Neural cell (in vitro differentiated cells): ENCODE data around the gene PGAP3. TPM values are rescaled to one million over a fixed set of nuclear protein-coding genes. Genes with fewer than 3 reads are reported as not detected.

ENCODE experiments used
- H2AFZ ChIP-seq: fragments of 200-600, 300-800 bp; sonication (generic), shearing (Covaris generic); 2 replicates; pipeline ENCODE4 v1.6.0; 2014; ENCODE audit warnings: low read depth, mild to moderate bottlenecking, antibody characterized with exemption, low read length, moderate library complexity
- H3F3A ChIP-seq: fragments of 200-600 bp; shearing (Covaris generic); 2 replicates; pipeline ENCODE4 v1.6.1; 2016; ENCODE audit warnings: mild to moderate bottlenecking, moderate library complexity, mixed read lengths, antibody characterized with exemption, low read length; ENCODE audit not compliant: insufficient read depth, poor library complexity, severe bottlenecking
- H3K27ac ChIP-seq: fragments of 200-600, 300-800 bp; sonication (generic), shearing (Covaris generic); 2 replicates; pipeline ENCODE4 v1.5.1; 2014; ENCODE audit warnings: mild to moderate bottlenecking, low read length, moderate library complexity
- H3K27me3 ChIP-seq: fragments of 300-800, 200-600 bp; sonication (generic), shearing (Covaris generic); 2 replicates; pipeline ENCODE4 v1.6.0; 2014; ENCODE audit warnings: mild to moderate bottlenecking, low read depth, low read length, moderate library complexity; ENCODE audit not compliant: insufficient read depth
- H3K36me3 ChIP-seq: fragments of 300-800, 200-600 bp; sonication (generic), shearing (Covaris generic); 2 replicates; pipeline ENCODE4 v1.5.1; 2014; ENCODE audit warnings: mild to moderate bottlenecking, antibody characterized with exemption, low read length, moderate library complexity; ENCODE audit not compliant: insufficient read depth
- H3K4me2 ChIP-seq: fragments of 300-800, 200-600 bp; sonication (generic), shearing (Covaris generic); 2 replicates; pipeline ENCODE4 v1.6.0; 2014; ENCODE audit warnings: mild to moderate bottlenecking, low read length
- H3K4me3 ChIP-seq: fragments of 300-800, 200-600 bp; sonication (generic), shearing (Covaris generic); 2 replicates; pipeline ENCODE4 v1.5.1; 2014; ENCODE audit warnings: mild to moderate bottlenecking, low read length, moderate library complexity
- H3K79me2 ChIP-seq: fragments of 200-600 bp; shearing (Covaris generic); replicated peaks from 2 replicates; pipeline ENCODE4 v1.6.0; 2014; ENCODE audit warnings: mild to moderate bottlenecking, low read length, moderate library complexity; ENCODE audit not compliant: insufficient read depth
- H3K9ac ChIP-seq: fragments of 300-800, 200-600 bp; sonication (generic), shearing (Covaris generic); 2 replicates; pipeline ENCODE4 v1.6.1; 2016; ENCODE audit warnings: mild to moderate bottlenecking, low read length, mixed read lengths
- H3K9me2 ChIP-seq: fragments of 200-600 bp; shearing (Covaris generic); 2 replicates; pipeline ENCODE4 v1.6.1; 2016; ENCODE audit warnings: mild to moderate bottlenecking, low read length, mixed read lengths; ENCODE audit not compliant: insufficient read depth
- H3K9me3 ChIP-seq: fragments of 200-600, 300-800 bp; sonication (generic), shearing (Covaris generic); 2 replicates; pipeline ENCODE4 v1.6.1; 2016; ENCODE audit warnings: mild to moderate bottlenecking, mixed run types, low read length, moderate library complexity, mixed read lengths
- H4K20me1 ChIP-seq: fragments of 200-600 bp; shearing (Covaris generic); 2 replicates; pipeline ENCODE4 v1.6.1; 2016; ENCODE audit warnings: mild to moderate bottlenecking, mixed run types; ENCODE audit not compliant: insufficient read depth
- EP300 ChIP-seq: fragments of 450-650 bp; conservative IDR thresholded peaks from 2 replicates; pipeline ENCODE4 v1.6.1; 2014; ENCODE audit warnings: antibody characterized with exemption, mild to moderate bottlenecking, moderate library complexity; ENCODE audit not compliant: poor library complexity, severe bottlenecking
- EZH2 ChIP-seq: fragments of 200-600, 300-800 bp; shearing (Covaris generic), sonication (generic); IDR thresholded peaks from 2 replicates; pipeline ENCODE4 v1.6.1; 2014; ENCODE audit warnings: antibody characterized with exemption, low read length, borderline replicate concordance, mild to moderate bottlenecking; ENCODE audit not compliant: insufficient read depth, poor library complexity, severe bottlenecking
- MXI1 ChIP-seq: fragments of 450-650 bp; conservative IDR thresholded peaks from 2 replicates; pipeline ENCODE4 v1.6.1; 2014; ENCODE audit warnings: antibody characterized with exemption, mild to moderate bottlenecking; ENCODE audit not compliant: poor library complexity, severe bottlenecking
- POLR2AphosphoS5 ChIP-seq: IDR thresholded peaks from 2 replicates; pipeline ENCODE4 v1.6.1; 2012
- RAD21 ChIP-seq: fragments of 450-650 bp; conservative IDR thresholded peaks from 2 replicates; pipeline ENCODE4 v1.6.1; 2014; ENCODE audit warnings: antibody characterized with exemption, mild to moderate bottlenecking, moderate library complexity
- SMC3 ChIP-seq: fragments of 450-650 bp; conservative IDR thresholded peaks from 2 replicates; pipeline ENCODE4 v1.6.1; 2014; ENCODE audit warnings: antibody characterized with exemption, mild to moderate bottlenecking, moderate library complexity; ENCODE audit not compliant: poor library complexity
- TAF1 ChIP-seq: IDR thresholded peaks from 2 replicates; pipeline ENCODE4 v1.6.1; 2012; ENCODE audit warnings: low read depth
- polyA plus RNA-seq: library from polyadenylated mRNA; depleted of rRNA; stranded (reverse); fragments of >200 nt; gene quantifications from 2 replicates; pipeline ENCODE4 v1.2.3, GENCODE V29; 2014
- TF ChIP-seq, protein P1 (sequence below): fragments of 450-650 bp; IDR thresholded peaks from 2 replicates; pipeline ENCODE4 v1.5.1; 2014; ENCODE audit warnings: antibody characterized with exemption, mild to moderate bottlenecking, moderate library complexity; ENCODE audit not compliant: poor library complexity, severe bottlenecking
- TF ChIP-seq, protein P2 (sequence below): IDR thresholded peaks from 2 replicates; pipeline ENCODE4 v1.6.1; 2012; ENCODE audit warnings: borderline replicate concordance

PGAP3 gene
- polyA plus RNA-seq, 1 donor from 2014 or later, result 27.2 TPM

DNA sequence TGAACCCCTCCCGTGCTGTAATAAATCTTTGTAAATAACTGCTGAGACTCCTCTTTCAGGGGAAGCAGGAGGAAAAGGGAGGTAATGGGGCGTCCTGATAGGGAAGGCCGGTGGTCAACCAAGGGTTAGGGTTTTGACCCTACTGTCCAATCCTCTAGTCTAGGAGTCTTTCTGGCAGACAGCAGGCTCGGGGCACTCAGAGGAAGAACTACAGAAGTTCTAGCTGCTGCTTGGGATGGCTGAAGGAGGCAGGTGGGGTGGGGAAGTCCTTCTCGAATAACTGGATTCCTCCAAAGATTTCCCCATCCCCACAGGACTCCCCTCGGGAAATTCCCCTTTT is 51.3 kb downstream of the PGAP3 start:
- Histone ChIP-seq H2AFZ (peak overlapping the region; percentile 77), H3K79me2 (peaks cover 18% of the 10 kb centered on the region), H3F3A (no peaks in the 10 kb centered on the region), H3K36me3 (no peaks in the 10 kb centered on the region), H3K27me3 (no peaks in the 10 kb centered on the region), H3K9ac (peak overlapping the region; percentile 87), H3K4me2 (peak overlapping the region; percentile 72), H3K27ac (peak overlapping the region; percentile 76), H3K9me3 (no peaks in the 10 kb centered on the region), H3K9me2 (no peaks in the 10 kb centered on the region), H4K20me1 (no peaks in the 10 kb centered on the region), H3K4me3 (peak overlapping the region; percentile 88)
- TF ChIP-seq EZH2 (no peak), EP300 (no peak), SMC3 (no peak), TAF1 (no peak), MXI1 (no peak), POLR2AphosphoS5 (no peak), RAD21 (no peak)
- TF ChIP-seq, protein P1, sequence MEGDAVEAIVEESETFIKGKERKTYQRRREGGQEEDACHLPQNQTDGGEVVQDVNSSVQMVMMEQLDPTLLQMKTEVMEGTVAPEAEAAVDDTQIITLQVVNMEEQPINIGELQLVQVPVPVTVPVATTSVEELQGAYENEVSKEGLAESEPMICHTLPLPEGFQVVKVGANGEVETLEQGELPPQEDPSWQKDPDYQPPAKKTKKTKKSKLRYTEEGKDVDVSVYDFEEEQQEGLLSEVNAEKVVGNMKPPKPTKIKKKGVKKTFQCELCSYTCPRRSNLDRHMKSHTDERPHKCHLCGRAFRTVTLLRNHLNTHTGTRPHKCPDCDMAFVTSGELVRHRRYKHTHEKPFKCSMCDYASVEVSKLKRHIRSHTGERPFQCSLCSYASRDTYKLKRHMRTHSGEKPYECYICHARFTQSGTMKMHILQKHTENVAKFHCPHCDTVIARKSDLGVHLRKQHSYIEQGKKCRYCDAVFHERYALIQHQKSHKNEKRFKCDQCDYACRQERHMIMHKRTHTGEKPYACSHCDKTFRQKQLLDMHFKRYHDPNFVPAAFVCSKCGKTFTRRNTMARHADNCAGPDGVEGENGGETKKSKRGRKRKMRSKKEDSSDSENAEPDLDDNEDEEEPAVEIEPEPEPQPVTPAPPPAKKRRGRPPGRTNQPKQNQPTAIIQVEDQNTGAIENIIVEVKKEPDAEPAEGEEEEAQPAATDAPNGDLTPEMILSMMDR, result no peak
- TF ChIP-seq, protein P2, sequence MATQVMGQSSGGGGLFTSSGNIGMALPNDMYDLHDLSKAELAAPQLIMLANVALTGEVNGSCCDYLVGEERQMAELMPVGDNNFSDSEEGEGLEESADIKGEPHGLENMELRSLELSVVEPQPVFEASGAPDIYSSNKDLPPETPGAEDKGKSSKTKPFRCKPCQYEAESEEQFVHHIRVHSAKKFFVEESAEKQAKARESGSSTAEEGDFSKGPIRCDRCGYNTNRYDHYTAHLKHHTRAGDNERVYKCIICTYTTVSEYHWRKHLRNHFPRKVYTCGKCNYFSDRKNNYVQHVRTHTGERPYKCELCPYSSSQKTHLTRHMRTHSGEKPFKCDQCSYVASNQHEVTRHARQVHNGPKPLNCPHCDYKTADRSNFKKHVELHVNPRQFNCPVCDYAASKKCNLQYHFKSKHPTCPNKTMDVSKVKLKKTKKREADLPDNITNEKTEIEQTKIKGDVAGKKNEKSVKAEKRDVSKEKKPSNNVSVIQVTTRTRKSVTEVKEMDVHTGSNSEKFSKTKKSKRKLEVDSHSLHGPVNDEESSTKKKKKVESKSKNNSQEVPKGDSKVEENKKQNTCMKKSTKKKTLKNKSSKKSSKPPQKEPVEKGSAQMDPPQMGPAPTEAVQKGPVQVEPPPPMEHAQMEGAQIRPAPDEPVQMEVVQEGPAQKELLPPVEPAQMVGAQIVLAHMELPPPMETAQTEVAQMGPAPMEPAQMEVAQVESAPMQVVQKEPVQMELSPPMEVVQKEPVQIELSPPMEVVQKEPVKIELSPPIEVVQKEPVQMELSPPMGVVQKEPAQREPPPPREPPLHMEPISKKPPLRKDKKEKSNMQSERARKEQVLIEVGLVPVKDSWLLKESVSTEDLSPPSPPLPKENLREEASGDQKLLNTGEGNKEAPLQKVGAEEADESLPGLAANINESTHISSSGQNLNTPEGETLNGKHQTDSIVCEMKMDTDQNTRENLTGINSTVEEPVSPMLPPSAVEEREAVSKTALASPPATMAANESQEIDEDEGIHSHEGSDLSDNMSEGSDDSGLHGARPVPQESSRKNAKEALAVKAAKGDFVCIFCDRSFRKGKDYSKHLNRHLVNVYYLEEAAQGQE, result no peak

DNA sequence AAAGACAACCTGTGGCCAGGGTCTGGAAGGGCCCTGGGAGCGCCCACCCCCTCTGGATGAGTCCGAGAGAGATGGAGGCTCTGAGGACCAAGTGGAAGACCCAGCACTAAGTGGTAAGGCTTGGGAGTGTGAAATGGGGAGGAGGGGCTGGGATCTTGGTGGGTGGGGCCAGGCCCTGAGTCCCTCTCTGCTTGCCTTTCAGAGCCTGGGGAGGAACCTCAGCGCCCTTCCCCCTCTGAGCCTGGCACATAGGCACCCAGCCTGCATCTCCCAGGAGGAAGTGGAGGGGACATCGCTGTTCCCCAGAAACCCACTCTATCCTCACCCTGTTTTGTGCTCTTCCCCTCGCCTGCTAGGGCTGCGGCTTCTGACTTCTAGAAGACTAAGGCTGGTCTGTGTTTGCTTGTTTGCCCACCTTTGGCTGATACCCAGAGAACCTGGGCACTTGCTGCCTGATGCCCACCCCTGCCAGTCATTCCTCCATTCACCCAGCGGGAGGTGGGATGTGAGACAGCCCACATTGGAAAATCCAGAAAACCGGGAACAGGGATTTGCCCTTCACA is 52.2 kb downstream of the PGAP3 start:
- no peak overlapping the region for H3K4me2 ChIP-seq
- no peaks in the 10 kb centered on the region for H3K9me3 ChIP-seq

More for the DNA sequence above, 52.2 kb downstream of the PGAP3 start:
- Histone ChIP-seq H3K27me3 (no peaks in the 10 kb centered on the region), H3K9ac (no peak overlapping the region), H3K4me3 (no peak overlapping the region), H3K79me2 (peaks cover 18% of the 10 kb centered on the region), H4K20me1 (no peaks in the 10 kb centered on the region), H3K9me2 (no peaks in the 10 kb centered on the region), H2AFZ (no peak overlapping the region), H3K36me3 (no peaks in the 10 kb centered on the region), H3K27ac (no peak overlapping the region), H3F3A (no peaks in the 10 kb centered on the region)
- TF ChIP-seq SMC3, result no peak
- TF ChIP-seq TAF1, result no peak
